Ascending aorta (tissue), 2 donors: ENCODE results near the gene SBK2. TPM values are rescaled to one million over a fixed set of nuclear protein-coding genes. Genes with fewer than 3 reads are reported as not detected.

Experiments used
- DNase-seq, 2 donors: peaks; one replicate each; pipeline ENCODE4 v3.0.0-alpha.2; 2019; ENCODE audit warnings: low spot score in 2 of 2
- H3K27ac ChIP-seq, 2 donors: fragments of 200-600 bp; sonication (generic); one replicate each; pipeline ENCODE4 v1.5.1; 2016 to 2017; ENCODE audit warnings: mild to moderate bottlenecking in 1 of 2
- H3K27me3 ChIP-seq: fragments of 200-600 bp; sonication (generic); one replicate; pipeline ENCODE4 v1.5.1; 2017
- H3K36me3 ChIP-seq, 2 donors: fragments of 200-600 bp; sonication (generic); one replicate each; pipeline ENCODE4 v1.5.1; 2016
- H3K4me1 ChIP-seq, 2 donors: fragments of 200-600 bp; sonication (generic); one replicate each; pipeline ENCODE4 v1.5.1; 2016 to 2017; ENCODE audit warnings: mild to moderate bottlenecking in 1 of 2
- H3K4me3 ChIP-seq, 2 donors: fragments of 200-600 bp; sonication (generic); one replicate each; pipeline ENCODE4 v1.5.1; 2016 to 2017; ENCODE audit warnings: mild to moderate bottlenecking in 1 of 2
- H3K9me3 ChIP-seq, 2 donors: fragments of 200-600 bp; sonication (generic); one replicate each; pipeline ENCODE4 v1.5.1; 2016
- intact Hi-C: fragments of 100-400 bp; cut with DNase I; formaldehyde crosslinking; loops from one replicate; pipeline ENCODE4 v1.15.1; 2023
- total RNA-seq: library from RNA; depleted of rRNA; stranded (reverse); fragments of >200 nt; gene quantifications from one replicate; pipeline ENCODE4 v1.1.0, GENCODE V29; 2016
- TF ChIP-seq, protein P1 (sequence below), 3 experiments: fragments of 200-600 bp in 2 of 3; fragments of 450-650 bp in 1 of 3; sonication (generic) in 2 of 3; IDR thresholded peaks; one replicate each; pipeline ENCODE4 v1.5.1; 2016 to 2019; ENCODE audit warnings: antibody characterized with exemption in 3 of 3, mild to moderate bottlenecking in 1 of 3, moderate library complexity in 1 of 3

The SBK2 gene
- total RNA-seq, 1 donor from 2014 or later: not detected

DNA sequence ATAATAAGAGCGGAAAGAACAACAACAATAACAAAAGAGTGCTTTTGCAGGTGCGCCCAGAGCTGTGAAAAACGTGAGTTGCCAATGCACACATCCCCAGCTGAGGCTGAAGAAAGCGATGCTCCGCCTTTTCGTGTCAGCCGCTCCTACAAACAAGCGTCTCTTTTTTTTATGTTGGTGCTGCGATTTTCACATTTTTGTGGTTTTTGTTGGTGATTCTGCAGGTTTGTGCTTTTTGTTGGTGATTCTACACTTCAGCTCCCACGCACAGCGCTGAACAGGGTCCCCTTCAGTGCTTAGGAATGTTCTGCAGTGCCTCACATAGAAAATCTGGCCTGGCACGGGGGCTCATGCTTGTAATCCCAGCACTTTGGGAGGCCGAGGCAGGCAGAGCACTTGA, 15.7 kb upstream of the SBK2 start:
- no peaks in the 10 kb centered on the region for H3K36me3 ChIP-seq
- no peak overlapping the region for H3K27ac ChIP-seq
- H3K4me3 ChIP-seq: no peak overlapping the region
- no peaks in the 10 kb centered on the region for H3K27me3 ChIP-seq
- DNase-seq: no peak
- H3K9me3 ChIP-seq: no peaks in the 10 kb centered on the region
- intact Hi-C loops: no loop called here
- TF ChIP-seq, protein P1, sequence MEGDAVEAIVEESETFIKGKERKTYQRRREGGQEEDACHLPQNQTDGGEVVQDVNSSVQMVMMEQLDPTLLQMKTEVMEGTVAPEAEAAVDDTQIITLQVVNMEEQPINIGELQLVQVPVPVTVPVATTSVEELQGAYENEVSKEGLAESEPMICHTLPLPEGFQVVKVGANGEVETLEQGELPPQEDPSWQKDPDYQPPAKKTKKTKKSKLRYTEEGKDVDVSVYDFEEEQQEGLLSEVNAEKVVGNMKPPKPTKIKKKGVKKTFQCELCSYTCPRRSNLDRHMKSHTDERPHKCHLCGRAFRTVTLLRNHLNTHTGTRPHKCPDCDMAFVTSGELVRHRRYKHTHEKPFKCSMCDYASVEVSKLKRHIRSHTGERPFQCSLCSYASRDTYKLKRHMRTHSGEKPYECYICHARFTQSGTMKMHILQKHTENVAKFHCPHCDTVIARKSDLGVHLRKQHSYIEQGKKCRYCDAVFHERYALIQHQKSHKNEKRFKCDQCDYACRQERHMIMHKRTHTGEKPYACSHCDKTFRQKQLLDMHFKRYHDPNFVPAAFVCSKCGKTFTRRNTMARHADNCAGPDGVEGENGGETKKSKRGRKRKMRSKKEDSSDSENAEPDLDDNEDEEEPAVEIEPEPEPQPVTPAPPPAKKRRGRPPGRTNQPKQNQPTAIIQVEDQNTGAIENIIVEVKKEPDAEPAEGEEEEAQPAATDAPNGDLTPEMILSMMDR (IDR thresholded peaks at IDR 0.05): no peak
- peaks cover 5 to 20% of the 10 kb centered on the region in 2 donors for H3K4me1 ChIP-seq

DNA sequence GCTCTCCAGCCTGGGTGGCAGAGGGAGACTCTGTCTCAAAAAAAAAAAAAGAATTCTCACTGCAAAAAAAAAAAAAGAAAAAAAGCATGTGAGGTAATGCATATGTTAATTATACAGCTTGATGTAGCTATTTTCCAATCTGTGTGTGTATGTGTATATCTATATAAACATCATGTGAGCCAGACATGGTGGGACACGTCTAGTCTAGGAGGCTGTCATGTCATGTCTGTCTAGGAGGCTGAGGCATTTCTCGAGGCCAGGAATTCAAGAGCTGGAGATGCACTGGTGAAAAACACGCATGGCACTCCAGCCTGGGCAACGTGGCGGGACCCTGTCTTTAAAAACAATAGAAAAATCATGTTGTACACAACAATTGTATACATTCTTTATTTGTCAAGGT, 15.3 kb upstream of the SBK2 start:
- Histone ChIP-seq H3K4me3 (no peak overlapping the region), H3K27me3 (no peaks in the 10 kb centered on the region), H3K9me3 (no peaks in the 10 kb centered on the region), H3K36me3 (no peaks in the 10 kb centered on the region), H3K27ac (no peak overlapping the region), H3K4me1 (peaks cover 5 to 21% of the 10 kb centered on the region in 2 donors)
- TF ChIP-seq, protein P1 (IDR thresholded peaks at IDR 0.05): no peak
- intact Hi-C loops: no loop called here
- no peak for DNase-seq

DNA sequence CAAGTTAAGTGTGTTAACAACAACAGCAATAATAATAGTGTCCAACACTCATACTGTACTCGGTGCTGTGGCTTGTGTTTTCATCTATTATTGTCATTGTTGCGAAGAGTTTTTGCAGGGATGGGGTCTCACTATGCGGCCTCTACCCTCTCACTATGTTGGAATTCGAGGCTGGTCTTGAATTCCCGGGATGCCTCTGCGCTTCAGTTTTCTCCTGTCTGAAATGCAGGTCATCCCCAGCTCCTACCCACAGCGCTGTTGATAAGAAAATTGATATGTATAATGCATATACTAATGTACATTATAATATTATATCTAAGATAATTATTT, 13.4 kb upstream of the SBK2 start:
- H3K36me3 ChIP-seq: no peaks in the 10 kb centered on the region
- H3K4me1 ChIP-seq: peaks cover 5 to 33% of the 10 kb centered on the region in 2 donors
- no peak overlapping the region for H3K27ac ChIP-seq
- H3K4me3 ChIP-seq: no peak overlapping the region
- DNase-seq: no peak
- intact Hi-C loops: no loop called here
- H3K9me3 ChIP-seq: no peaks in the 10 kb centered on the region
- TF ChIP-seq, protein P1 (IDR thresholded peaks at IDR 0.05): no peak
- no peaks in the 10 kb centered on the region for H3K27me3 ChIP-seq

DNA sequence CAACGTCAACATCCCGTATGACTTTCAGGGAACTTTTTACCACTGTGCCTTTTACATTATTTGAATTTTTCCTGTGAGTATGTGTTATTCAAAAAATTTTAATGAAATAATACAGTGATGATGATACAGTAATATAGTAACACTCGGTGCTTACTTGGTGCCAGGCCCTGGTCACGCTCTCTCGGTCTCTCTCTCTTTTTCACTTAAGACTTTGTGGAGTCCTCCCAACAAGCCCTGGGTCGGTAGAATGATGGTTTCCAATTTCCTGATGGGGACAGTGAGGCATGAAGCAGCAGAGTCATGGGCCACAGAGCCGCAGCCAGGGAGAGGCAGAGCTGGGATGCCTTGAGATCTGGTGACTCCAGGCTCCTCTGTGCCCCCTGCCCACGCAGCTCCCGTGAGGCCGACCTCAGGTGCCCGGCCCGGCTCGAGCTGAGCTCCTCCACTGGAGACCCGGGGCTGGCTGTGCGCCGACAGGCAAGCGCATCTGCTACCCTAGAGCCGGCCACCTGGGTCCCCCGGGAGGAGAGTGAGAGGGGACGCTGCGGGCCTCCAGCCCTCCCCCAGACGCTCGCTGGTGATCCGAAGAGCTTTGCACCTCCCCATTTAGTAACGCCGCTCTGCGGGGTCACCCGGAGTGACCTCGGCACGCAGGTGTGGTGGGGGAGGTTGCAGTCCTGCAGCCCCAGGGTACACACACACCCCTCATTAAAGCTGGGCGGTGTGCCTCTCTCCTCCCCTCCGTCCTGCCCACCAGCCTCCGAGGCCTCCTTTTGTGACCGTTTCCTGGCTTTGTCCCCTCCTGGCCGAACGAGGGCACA, 12.8 kb upstream of the SBK2 start:
- intact Hi-C loops: loop anchor here (1.0 kb wide), 2 partner anchors 31 to 32 kb away; partner anchors contain the start of gene ZNF579
- Histone ChIP-seq H3K27ac (peak overlapping the region; percentile 61 to 70), H3K27me3 (no peaks in the 10 kb centered on the region)

DNA sequence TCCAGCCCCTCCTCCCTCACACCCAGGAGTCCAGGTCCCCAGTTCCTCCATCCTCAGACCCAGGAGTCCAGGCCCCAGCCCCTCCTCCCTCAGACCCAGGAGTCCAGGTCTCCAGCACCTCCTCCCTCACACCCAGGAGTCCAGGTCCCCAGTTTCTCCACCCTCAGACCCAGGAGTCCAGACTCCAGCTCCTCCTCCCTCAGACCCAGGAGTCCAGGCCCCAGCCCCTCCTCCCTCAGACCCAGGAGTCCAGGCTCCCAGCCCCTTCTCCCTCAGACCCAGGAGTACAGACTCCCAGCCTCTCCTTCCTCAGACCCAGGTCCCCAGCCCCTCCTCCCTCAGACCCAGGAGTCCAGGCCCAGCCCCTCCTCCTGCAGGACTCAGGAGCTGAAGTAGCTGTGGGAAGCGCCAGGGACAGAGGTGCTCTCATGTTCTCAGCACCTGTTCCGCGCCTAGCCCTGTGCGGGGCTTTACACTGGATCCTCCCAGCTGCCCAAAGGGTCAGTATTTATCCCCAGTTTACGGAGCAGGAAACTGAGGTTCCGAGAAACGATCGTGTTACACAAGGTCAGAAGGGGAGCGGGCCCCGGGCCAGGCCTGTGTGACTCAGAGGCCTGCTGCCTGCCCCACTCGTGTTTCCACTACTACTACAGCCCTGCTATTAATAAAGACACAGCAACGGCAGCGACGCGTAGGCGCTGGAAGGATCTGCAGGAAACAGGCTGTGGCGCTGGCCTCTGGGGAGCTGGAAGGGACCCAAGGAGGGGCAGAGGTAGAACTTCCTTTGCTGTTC, 10.1 kb upstream of the SBK2 start:
- Histone ChIP-seq H3K36me3 (no peaks in the 10 kb centered on the region), H3K9me3 (no peaks in the 10 kb centered on the region), H3K4me3 (no peak overlapping the region), H3K27ac (peak overlapping the region; percentile 61 to 77), H3K4me1 (peaks cover 5 to 33% of the 10 kb centered on the region in 2 donors), H3K27me3 (no peaks in the 10 kb centered on the region)
- TF ChIP-seq, protein P1 (IDR thresholded peaks at IDR 0.05): no peak
- intact Hi-C loops: loop anchor here (2.0 kb wide), 1 partner anchor 52 kb away; the partner anchor contains the start of gene FIZ1
- DNase-seq: peak; percentile 70 to 94

More for the DNA sequence above, 12.8 kb upstream of the SBK2 start:
- no peaks in the 10 kb centered on the region for H3K36me3 ChIP-seq
- no peaks in the 10 kb centered on the region for H3K9me3 ChIP-seq
- peaks cover 5 to 33% of the 10 kb centered on the region in 2 donors for H3K4me1 ChIP-seq
- peak overlapping the region; percentile 30 to 45 for H3K4me3 ChIP-seq
- peak in 1 of 2 donors; percentile 77 for DNase-seq
- TF ChIP-seq, protein P1 (IDR thresholded peaks at IDR 0.05): no peak
